Stomach (tissue), 4 donors: ENCODE results near the gene JAKMIP1.

ENCODE experiments used
- POLR2AphosphoS5 ChIP-seq, 3 donors: sonication (generic); formaldehyde crosslinking; IDR thresholded peaks; one replicate each; pipeline ENCODE4 v1.6.1; 2016; ENCODE audit warnings: antibody characterized with exemption in 3 of 3
- TF ChIP-seq, protein P1 (sequence below), 7 experiments: fragments of 450-650 bp in 4 of 7; fragments of 200-600 bp in 3 of 7; sonication (generic) in 3 of 7; IDR thresholded peaks; one replicate each; pipeline ENCODE4 v1.5.1; 2016 to 2019; ENCODE audit warnings: antibody characterized with exemption in 7 of 7, control low read depth in 2 of 7, mild to moderate bottlenecking in 1 of 7

DNA sequence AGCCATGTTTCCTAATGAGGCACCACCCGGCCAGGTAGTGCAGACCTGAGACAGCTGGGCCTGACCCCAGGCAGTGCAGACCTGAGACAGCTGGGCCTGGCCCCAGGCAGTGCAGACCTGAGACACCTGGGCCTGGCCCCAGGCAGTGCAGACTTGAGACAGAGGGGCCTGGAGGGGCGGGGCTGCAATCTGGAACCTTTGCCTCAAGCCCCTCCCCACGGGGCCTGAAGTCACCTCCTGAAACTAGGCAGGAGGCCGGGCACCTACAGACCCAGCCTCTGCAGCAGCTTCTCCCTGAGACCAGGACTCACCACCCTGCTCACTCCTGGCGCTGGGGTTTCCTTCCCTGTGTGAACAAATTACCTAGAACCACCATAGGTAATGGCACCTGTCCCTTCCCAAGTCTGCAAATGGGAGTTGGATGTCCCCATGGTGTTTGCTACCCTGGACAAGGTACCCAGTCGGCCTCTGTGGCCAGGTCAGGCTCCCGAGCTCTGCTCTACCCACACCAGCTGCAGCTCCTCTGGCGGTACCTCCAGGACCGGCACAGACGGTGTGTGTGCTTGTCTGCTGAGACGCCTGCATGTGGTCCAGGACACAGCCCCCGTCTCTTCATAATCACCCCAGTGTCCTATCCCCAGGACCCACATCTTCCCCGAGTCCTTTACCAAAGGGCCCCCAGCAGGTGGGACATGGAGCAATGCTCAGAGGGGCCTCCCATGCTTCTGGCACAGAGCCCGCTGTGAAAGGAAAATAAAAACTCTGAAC is 129.0 kb downstream of the JAKMIP1 start:
- TF ChIP-seq, protein P1, sequence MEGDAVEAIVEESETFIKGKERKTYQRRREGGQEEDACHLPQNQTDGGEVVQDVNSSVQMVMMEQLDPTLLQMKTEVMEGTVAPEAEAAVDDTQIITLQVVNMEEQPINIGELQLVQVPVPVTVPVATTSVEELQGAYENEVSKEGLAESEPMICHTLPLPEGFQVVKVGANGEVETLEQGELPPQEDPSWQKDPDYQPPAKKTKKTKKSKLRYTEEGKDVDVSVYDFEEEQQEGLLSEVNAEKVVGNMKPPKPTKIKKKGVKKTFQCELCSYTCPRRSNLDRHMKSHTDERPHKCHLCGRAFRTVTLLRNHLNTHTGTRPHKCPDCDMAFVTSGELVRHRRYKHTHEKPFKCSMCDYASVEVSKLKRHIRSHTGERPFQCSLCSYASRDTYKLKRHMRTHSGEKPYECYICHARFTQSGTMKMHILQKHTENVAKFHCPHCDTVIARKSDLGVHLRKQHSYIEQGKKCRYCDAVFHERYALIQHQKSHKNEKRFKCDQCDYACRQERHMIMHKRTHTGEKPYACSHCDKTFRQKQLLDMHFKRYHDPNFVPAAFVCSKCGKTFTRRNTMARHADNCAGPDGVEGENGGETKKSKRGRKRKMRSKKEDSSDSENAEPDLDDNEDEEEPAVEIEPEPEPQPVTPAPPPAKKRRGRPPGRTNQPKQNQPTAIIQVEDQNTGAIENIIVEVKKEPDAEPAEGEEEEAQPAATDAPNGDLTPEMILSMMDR (IDR thresholded peaks at IDR 0.05) = no peak
- TF ChIP-seq POLR2AphosphoS5 (IDR thresholded peaks at IDR 0.05) = no peak
